ENCODE results near the gene PAAF1.

DNA sequence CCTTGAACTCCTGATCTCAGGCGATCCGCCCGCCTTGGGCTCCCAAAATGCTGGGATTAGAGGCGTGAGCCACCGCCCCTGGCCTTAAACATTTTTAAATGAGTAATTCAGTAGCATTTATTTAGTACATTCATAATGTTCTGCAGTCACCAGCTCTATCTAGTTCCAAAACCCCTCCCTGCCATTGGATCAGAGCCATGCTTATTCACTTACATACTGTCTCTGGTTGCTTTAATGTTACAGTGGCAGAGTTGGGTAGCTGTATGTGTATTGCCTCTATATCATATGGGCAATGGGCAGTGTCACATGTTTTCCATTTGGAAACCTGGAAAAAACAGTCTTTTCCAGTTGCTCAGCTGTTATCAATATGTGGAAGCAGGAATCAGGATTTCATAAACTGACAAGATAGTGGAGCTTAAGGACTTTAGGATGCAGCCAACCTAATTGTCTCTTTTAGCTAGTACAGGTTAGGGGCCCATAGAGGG lies 10.7 kb upstream of the PAAF1 start:
- TF ChIP-seq EGR1 (IDR thresholded peaks at IDR 0.05) (no peak), RAD21 (IDR thresholded peaks at IDR 0.05; ENCODE audit: low read depth) (no peak), CREB1 (IDR thresholded peaks at IDR 0.05; ENCODE audit: low read depth) (no peak), EP300 (IDR thresholded peaks at IDR 0.05; ENCODE audit: borderline replicate concordance) (no peak), TAF1 (IDR thresholded peaks at IDR 0.05; ENCODE audit: low read depth) (no peak), ZBTB7A (IDR thresholded peaks at IDR 0.05; ENCODE audit: low read depth) (no peak), FOXM1 (IDR thresholded peaks at IDR 0.05; ENCODE audit: borderline replicate concordance, low read depth) (no peak), TEAD4 (IDR thresholded peaks at IDR 0.05) (no peak), CEBPB (IDR thresholded peaks at IDR 0.05) (no peak), YY1 (IDR thresholded peaks at IDR 0.05; ENCODE audit: low read depth) (no peak)
- TF ChIP-seq, protein P1, sequence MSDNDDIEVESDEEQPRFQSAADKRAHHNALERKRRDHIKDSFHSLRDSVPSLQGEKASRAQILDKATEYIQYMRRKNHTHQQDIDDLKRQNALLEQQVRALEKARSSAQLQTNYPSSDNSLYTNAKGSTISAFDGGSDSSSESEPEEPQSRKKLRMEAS (IDR thresholded peaks at IDR 0.05), result no peak
- TF ChIP-seq, protein P2, sequence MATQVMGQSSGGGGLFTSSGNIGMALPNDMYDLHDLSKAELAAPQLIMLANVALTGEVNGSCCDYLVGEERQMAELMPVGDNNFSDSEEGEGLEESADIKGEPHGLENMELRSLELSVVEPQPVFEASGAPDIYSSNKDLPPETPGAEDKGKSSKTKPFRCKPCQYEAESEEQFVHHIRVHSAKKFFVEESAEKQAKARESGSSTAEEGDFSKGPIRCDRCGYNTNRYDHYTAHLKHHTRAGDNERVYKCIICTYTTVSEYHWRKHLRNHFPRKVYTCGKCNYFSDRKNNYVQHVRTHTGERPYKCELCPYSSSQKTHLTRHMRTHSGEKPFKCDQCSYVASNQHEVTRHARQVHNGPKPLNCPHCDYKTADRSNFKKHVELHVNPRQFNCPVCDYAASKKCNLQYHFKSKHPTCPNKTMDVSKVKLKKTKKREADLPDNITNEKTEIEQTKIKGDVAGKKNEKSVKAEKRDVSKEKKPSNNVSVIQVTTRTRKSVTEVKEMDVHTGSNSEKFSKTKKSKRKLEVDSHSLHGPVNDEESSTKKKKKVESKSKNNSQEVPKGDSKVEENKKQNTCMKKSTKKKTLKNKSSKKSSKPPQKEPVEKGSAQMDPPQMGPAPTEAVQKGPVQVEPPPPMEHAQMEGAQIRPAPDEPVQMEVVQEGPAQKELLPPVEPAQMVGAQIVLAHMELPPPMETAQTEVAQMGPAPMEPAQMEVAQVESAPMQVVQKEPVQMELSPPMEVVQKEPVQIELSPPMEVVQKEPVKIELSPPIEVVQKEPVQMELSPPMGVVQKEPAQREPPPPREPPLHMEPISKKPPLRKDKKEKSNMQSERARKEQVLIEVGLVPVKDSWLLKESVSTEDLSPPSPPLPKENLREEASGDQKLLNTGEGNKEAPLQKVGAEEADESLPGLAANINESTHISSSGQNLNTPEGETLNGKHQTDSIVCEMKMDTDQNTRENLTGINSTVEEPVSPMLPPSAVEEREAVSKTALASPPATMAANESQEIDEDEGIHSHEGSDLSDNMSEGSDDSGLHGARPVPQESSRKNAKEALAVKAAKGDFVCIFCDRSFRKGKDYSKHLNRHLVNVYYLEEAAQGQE (IDR thresholded peaks at IDR 0.05; ENCODE audit: low read depth), result no peak
